ENCODE data around the gene ELMO1. TPM values are rescaled to one million over a fixed set of nuclear protein-coding genes. Genes with fewer than 3 reads are reported as not detected.

ELMO1 gene
- total RNA-seq, 1 experiment from 2014 or later = 7.8 TPM

GRCh38 chr7:36965625-36966024 lies 483.0 kb downstream of the ELMO1 start:
- Histone ChIP-seq H2BK12ac (ENCODE audit: insufficient read length, low read depth, low read length) (no peak overlapping the region), H4K91ac (ENCODE audit: insufficient read length, low read depth, low read length) (no peak overlapping the region), H3K23me2 (ENCODE audit: insufficient read length, low read depth, low read length, poor library complexity, severe bottlenecking) (no peaks in the 10 kb centered on the region), H3K14ac (ENCODE audit: insufficient read depth, low read length) (no peak overlapping the region), H4K20me1 (ENCODE audit: control insufficient read depth, insufficient read depth, insufficient read length) (no peaks in the 10 kb centered on the region), H2BK15ac (ENCODE audit: low read depth, low read length) (no peak overlapping the region), H2BK20ac (ENCODE audit: low read depth, low read length, poor library complexity, severe bottlenecking) (no peak overlapping the region), H2AK5ac (ENCODE audit: insufficient read length, low read length) (no peak overlapping the region), H3K9ac (ENCODE audit: extremely low read depth, insufficient read length, low read length) (no peak overlapping the region), H3K27me3 (ENCODE audit: insufficient read depth, low read length) (no peaks in the 10 kb centered on the region), H3K79me2 (ENCODE audit: insufficient read depth, low read length) (no peaks in the 10 kb centered on the region), H2BK120ac (ENCODE audit: low read depth, low read length, poor library complexity, severe bottlenecking) (no peak overlapping the region), H3K23ac (ENCODE audit: insufficient read length, low read depth, low read length) (no peak overlapping the region), H2BK5ac (ENCODE audit: insufficient read length, low read length) (no peak overlapping the region), H3T11ph (ENCODE audit: low read length) (no peak overlapping the region), H3K56ac (ENCODE audit: insufficient read length, low read depth, low read length) (no peak overlapping the region), H3K4me1 (ENCODE audit: insufficient read depth, low read length) (peaks cover 5% of the 10 kb centered on the region; the same call in 1 of the 2 replicates), H2AFZ (ENCODE audit: low read length) (no peak overlapping the region), H3K27ac (ENCODE audit: insufficient read length, low read depth, low read length) (no peak overlapping the region), H4K8ac (replicated peaks; ENCODE audit: insufficient read length, low read depth, low read length) (no peak overlapping the region), H3K9me3 (ENCODE audit: control insufficient read depth, low read depth, low read length) (no peaks in the 10 kb centered on the region), H3K4me2 (ENCODE audit: insufficient read depth, insufficient read length, low read length) (no peak overlapping the region), H3K79me1 (ENCODE audit: insufficient read depth, low read depth, low read length, poor library complexity, severe bottlenecking) (no peaks in the 10 kb centered on the region), H3K4ac (ENCODE audit: low read depth, low read length) (no peak overlapping the region), H4K5ac (ENCODE audit: insufficient read length, low read depth, low read length) (no peak overlapping the region), H3K18ac (ENCODE audit: insufficient read length, low read depth, low read length) (no peak overlapping the region)
- Mint-ChIP-seq H3K4me3 (no peak overlapping the region), H3K36me3 (ENCODE audit: insufficient read depth in 1 of 3, low read depth in 3 of 3) (no peaks in the 10 kb centered on the region), H3K27me3 (ENCODE audit: low read depth) (no peaks in the 10 kb centered on the region), H3K9me3 (peaks cover 0 to 2% of the 10 kb centered on the region in 2 experiments; a peak in 2 of 5 replicates), H3K27ac (no peak overlapping the region), H3K4me1 (peaks cover 31 to 42% of the 10 kb centered on the region in 2 experiments)
- no CpG with 5 or more reads among the region's 1 CpG for WGBS (ENCODE audit: extremely low coverage, insufficient read length, low lambda C conversion rate)
- DNase-seq = no peak
- TF ChIP-seq CTCF (conservative IDR thresholded peaks at IDR 0.05) = no peak
